ENCODE results near the gene SHD.
"Not testable (repeated sequence)": the region's sequence is repeated elsewhere in the genome, so short reads cannot be mapped to it uniquely, and the experiment has no call there.

The SHD gene

GRCh38 chr19:4278419-4279266 lies at the start of gene SHD:
TSS of gene SHD (plus strand) at chr19:4279266. CDS start at chr19:4280064, 798 bp downstream.
- peak; percentile 78 for DNase-seq

DNA sequence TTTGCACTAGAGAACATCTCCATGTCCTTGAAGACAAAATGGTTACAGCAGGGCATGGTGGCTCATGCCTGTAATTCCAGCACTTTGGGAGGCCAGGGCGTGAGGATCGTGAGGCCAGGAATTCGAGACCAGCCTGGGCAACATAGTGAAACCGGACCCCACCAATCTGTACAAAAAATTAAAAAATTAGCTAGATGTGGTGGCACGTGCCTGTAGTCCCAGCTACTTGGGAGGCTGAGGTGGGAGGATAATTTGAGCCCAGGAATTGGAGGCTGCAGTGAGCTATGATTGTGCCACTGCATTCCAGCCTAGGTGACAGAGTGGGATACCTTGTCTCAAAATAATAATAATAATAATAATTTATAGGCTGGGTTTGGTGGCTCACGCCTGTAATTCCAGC lies 48.8 kb upstream of the SHD start:
- DNase-seq = not testable (repeated sequence)

- DNase-seq = not testable (repeated sequence)
Observed at GRCh38 chr19:4231521-4231920, 47.5 kb upstream of the SHD start.

DNA sequence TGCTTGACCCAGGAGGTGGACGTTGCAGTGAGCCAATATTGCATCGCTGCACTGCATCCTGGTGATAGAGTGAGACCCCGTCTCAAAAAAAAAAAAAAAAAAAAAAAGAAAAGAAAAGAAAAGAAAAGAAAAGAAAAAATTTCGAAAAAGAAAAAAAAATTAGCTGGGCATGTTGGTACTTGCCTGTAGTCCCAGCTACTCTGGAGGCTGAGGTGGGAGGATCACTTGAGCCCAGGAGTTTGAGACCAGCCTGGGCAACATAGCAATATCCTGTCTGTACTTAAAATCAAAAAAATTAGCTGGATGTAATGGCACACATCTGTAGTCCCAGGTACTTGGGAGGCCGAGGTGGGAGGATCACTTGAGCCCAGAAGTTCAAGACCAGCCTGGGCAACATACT lies 46.9 kb upstream of the SHD start:
- DNase-seq = not testable (repeated sequence)

DNA sequence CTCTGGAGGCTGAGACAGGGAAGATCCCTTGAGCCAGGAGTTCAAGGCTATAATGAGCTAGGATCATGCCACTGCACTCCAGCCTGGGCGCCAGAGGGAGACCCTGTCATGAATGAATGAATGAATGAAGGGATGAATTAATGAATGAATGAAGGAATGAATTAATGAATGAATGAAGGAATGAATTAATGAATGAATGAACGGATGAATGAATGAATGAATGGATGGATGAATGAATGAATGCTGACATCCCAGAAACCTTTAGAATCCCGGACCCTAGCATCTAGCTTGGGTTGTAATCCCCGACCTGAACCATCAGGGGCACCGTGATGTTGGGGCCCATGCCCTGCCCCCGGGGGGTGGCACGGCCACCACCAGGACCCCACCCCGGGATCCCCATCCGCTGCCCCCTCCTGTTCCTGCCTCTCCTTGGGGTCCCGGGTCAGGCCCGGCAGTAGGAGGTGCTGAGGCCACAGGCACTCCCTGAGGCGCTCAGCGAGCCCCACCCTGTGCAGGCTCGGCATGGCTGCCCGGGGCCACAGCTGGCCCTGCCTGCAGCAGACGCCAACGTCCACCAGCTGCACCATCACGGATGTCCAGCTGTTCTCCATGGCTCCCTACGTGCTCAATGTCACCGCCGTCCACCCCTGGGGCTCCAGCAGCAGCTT lies 46.3 kb upstream of the SHD start:
- DNase-seq = peak; percentile 52

- peak; percentile 62 for DNase-seq
Observed at GRCh38 chr19:4233282-4233853, 45.7 kb upstream of the SHD start.

DNA sequence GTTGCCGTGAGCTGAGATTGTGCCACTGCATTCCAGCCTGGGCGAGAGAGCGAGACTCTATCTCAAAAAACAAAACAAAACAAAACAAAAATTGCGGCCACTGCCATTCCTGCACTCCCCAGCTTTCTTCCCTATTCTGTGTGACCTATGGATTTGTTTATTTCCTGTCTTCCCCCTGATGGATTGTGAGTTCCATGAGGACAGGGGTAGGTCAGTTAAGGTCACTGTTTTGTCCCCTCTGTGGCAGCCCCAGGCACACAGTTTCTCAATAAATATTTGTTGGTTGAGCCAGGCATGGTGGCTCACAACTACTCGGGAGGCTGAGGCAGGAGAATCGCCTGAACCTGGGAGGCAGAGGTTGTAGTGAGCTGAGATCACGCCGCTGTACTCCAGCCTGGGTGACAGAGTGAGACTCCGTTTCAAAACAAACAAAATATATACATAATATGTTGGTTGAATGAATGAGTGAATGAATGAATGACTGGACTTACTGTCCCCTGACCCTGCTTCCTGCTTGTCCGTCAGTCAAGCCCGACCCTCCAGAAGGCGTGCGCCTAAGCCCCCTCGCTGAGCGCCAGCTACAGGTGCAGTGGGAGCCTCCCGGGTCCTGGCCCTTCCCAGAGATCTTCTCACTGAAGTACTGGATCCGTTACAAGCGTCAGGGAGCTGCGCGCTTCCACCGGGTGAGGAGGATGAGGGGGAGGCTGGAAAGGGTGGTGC lies 44.8 kb upstream of the SHD start:
- no peak for DNase-seq

DNA sequence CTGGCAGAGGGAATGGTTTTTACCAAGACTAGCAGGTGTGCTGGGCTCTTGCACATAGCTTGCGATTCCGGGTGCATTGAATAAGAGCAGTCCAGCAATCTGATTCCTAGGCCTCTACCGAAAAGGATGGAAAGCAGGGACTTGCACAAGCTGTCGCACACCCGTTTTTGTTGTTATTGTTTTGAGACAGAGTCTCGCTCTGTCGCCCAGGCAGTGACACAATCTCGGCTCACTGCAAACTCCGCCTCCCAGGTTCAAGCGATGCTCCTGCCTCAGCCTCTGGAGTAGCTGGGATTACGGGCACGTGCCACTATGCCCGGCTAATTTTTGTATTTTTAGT lies 44.2 kb upstream of the SHD start:
- no peak for DNase-seq

DNA sequence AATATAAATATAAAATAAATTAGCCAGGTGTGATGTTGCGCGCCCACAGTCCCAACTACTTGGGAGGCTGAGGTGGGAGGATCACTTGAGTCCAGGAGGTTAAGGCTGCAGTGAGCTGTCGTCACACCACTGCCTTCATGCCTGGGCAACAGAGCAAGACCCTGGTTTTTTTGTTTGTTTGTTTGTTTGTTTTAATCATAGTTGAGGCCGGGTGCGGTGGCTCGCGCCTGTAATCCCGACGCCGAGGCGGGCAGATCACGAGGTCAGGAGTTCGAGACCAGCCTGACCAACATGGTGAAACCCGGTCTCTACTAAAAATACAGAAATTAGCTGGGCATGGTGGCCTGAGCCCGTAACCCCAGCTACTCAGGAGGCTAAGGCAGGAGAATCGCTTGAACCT lies 41.6 kb upstream of the SHD start:
- not testable (repeated sequence) for DNase-seq

DNA sequence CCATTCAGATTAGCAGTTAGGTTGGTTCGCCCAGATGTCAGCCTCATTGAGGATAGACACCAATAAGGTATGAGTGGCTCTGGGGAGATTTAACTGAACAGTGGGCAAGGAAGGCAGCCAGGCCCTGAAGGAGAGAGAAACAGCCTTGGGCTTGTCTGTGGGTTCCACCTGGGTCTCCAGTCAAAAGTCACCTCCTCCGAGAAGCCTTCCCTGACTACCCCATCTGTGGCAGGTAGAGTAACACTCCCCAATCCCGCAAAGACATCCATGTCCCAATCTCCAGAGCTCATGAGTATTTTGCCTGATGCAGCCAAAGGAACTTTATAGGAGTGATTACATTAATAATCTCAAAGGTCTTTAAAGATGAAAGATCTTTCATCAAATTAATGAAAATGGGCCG lies 40.2 kb upstream of the SHD start:
- no peak for DNase-seq

GRCh38 chr19:4241824-4242430 lies 37.1 kb upstream of the SHD start:
- no peak for DNase-seq

GRCh38 chr19:4245938-4246337 lies 33.1 kb upstream of the SHD start:
- not testable (repeated sequence) for DNase-seq

DNA sequence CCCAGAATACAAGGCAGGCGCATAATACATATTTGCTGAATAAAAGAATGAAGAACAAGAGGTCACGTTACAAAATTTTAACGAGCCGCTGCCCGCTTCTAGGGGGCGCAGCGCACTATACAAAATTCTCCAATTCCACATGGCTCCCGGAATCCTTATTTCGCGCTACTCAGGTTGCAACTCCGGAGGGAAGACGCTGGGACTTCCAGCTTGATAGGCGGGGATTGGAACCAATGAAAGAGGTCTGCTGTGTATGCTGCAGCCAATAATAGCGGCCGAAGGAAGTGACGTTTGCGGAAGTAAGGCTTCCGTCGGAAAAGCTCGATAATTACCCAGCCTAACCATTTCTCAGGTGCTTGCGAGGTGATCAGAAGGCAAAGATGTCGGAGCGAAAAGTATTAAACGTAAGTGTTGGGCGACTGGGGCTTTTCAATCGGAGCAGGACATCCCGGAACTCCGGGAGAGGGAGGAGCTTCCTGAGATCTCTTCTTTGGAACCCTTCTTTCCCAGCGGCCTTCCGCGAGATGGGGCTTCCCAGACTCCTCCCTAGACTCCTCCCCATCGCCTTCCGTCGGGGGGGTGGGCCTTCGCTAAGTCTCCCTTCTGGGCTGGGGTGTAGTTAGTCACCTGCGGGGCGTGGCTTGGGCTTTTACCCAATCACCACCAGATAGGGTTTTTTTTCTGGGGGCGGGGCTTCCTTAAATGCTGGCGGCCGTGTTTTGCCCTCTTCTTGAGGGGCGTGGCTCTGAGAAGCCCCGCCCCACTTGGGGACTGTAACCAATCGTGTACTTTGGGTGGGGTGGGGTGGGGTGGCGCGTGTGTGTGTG lies 32.1 kb upstream of the SHD start, which contains the start of gene YJU2:
TSS of gene YJU2 (plus strand) at position 314 of the 827 bp plus-strand sequence. CDS start at position 381, 67 bp downstream.
- DNase-seq = peak; percentile 98

DNA sequence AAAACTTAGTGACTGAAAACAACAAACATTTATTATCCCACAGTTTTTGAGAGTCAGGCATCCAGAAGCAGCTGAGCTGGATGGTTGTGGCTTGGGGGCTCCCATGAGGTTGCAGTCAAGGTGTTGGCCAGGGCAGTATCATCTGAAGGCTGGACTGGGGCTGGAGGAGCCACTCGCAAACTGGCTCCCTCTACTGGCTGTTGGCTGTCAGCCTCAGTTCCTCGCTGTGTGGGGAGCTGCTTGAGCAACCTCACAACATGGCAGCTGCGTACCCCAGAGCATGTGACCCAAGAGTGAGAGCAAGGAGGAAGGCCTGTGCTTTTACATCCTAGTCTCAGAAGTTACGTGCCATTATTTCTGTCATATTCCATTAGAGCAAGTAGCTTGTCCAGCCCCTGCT lies 22.5 kb upstream of the SHD start:
- DNase-seq = no peak

- DNase-seq = no peak
Observed at GRCh38 chr19:4257025-4257424, 22.0 kb upstream of the SHD start.

- no peak for DNase-seq
Observed at GRCh38 chr19:4258181-4258580, 20.9 kb upstream of the SHD start.

DNA sequence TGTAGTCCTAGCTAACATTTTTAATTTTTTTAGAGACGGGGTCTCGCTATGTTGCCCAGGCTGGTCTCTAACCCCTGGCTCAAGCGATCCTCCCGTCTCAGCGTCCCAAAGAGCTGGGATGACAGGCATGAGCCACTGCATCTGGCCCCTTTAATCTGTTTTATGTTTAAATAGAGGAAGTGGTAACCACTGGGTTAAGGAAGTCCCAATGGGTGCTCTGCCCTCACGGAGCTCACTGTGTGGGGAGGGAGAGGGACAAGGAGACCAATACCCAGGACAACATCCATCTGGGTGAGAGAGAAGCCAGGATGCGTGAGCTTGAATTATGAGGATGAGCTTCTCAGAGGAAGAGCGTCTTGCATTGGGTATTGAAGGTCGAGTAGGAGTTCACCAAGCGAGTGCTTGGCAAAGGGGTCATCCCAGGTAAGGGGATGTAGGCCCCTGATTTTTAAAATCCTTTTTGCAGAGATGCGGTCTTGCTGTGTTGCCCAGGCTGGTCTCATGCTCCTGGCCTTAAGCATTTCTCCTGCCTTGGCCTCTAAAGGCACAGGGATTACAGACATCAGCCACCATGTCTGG lies 18.4 kb upstream of the SHD start:
- no peak for DNase-seq

- DNase-seq = no peak
Observed at GRCh38 chr19:4264812-4265211, 14.3 kb upstream of the SHD start.

DNA sequence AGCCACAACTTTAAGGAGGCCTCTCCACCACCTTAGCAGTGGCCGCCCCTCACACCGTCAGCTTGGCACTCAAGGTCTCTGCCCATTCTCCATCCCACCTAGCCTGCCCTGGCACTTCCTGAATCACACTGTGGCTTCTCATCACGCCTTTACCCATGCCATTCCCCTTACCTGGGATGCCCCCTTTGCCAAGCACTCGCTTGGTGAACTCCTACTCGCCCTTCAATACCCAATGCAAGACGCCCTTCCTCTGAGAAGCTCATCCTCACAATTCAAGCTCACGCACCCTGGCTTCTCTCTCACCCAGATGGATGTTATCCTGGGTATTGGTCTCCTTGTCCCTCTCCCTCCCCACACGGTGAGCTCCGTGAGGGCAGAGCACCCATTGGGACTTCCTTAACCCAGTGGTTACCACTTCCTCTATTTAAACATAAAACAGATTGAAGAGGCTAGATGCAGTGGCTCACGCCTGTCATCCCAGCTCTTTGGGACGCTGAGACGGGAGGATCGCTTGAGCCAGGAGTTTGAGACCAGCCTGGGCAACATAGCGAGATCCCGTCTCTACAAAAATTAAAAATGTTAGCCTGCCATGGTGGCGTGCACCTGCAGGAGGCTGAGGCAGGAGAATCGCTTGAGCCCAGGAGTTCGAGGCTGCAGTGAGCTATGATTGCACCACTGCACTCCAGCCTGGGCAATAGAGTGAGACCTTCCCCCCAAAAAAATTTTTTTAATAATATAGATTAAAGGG lies 12.6 kb upstream of the SHD start:
- DNase-seq = no peak

- DNase-seq = no peak
Observed at GRCh38 chr19:4267101-4267900, 11.8 kb upstream of the SHD start.

All from right hindlimb (tissue), 1 donor.